GM12872 (cell line): ENCODE measurements around the gene GLRB.

Experiments used
- TF ChIP-seq, protein P1 (sequence below): IDR thresholded peaks from 3 replicates; pipeline ENCODE4 v1.5.1; 2011; ENCODE audit warnings: low read depth, mild to moderate bottlenecking, low read length, moderate library complexity; ENCODE audit not compliant: insufficient read depth

GLRB gene

DNA sequence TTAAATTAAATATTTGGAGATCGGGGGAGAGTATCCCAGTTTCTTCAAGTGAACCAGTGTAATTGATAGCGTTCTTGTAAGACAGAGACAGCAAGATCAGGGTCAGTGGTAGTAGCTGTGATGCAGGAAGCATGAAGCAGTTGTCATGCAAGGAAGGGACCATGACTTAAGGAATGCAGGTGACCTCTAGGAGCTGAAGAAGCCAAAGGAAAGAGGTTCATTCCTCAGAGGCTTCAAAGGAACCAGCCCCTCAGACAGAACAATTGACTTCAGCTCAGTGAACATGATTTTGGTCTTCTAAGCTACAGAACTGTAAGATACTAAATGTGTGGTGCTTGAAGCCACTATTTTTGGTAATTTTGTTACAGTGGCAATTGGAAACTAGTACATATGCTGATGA, 51.6 kb downstream of the GLRB start:
- TF ChIP-seq, protein P1, sequence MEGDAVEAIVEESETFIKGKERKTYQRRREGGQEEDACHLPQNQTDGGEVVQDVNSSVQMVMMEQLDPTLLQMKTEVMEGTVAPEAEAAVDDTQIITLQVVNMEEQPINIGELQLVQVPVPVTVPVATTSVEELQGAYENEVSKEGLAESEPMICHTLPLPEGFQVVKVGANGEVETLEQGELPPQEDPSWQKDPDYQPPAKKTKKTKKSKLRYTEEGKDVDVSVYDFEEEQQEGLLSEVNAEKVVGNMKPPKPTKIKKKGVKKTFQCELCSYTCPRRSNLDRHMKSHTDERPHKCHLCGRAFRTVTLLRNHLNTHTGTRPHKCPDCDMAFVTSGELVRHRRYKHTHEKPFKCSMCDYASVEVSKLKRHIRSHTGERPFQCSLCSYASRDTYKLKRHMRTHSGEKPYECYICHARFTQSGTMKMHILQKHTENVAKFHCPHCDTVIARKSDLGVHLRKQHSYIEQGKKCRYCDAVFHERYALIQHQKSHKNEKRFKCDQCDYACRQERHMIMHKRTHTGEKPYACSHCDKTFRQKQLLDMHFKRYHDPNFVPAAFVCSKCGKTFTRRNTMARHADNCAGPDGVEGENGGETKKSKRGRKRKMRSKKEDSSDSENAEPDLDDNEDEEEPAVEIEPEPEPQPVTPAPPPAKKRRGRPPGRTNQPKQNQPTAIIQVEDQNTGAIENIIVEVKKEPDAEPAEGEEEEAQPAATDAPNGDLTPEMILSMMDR = no peak

DNA sequence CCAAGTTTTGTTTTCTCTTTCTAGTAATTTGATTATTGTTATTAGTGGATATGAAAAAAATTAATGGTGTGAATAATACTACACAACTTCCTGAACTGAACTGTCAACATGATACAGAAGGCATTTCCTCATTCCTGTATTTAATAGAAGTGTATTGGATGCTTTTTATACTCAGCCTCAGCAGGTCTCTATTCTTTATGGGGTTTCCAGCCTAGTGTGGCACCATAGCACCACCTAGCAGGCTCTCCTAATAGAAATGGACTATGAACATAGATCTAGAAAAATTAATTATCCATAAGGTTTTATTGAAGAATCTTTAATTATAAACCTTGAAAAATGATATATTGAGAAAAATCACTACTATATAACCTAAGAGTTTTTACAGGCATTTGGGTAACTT, 52.4 kb downstream of the GLRB start:
- TF ChIP-seq, protein P1 = no peak

DNA sequence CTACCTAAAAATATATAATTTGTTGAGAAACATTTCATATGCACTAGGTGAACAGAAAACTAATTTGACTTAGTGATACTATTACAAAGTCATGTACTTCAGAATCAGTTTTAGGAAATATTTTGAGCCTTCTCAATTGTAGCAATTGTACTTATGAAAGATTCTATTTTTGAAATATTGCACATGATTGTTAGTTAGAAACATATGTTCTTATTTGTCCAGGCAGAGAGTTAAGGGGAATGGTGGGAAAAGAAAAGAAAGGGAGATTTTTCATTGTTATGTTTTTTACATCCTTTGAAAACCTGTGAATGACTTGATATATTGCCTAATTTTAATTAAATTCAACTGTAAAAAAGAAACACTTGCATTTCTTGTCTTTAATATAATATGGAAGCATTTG, 66.0 kb downstream of the GLRB start:
- TF ChIP-seq, protein P1 = no peak

DNA sequence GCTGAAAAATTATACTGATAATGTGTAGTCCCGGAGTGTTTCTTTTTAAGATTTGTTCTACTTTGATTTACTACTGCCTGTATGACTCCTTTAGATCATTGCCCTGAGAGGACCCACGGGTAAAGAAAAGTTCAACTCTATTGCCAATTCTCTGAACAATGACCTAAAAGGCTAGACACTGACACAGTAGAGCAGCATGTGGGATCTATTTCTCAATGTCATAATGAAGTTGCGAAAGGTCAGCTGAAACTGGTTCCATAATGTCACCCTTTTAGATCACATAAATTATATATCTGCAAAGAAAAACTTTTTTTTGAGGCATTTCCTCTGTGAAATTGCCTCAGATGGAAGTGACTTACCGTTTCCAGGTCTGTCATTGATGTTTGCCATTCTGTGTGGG, 67.4 kb downstream of the GLRB start:
- TF ChIP-seq, protein P1 = no peak

DNA sequence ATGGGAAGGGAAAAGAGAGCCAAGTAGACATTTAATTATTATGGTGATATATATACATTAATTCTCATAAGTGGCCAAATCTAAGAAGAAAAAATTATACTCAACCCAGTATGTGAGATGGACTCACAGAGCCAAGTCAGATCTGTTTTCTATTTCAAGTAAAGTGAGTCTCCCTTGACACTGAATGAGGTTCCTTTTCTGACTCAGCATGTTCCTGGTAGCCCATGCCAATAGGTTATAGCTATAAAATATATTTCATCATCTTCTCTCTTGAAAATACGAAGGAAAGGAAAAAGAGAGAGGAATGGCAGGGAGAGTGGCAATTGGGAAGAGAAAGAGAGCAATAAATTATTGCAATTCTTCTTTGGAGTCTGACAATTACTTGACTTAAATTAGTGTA, 75.8 kb downstream of the GLRB start:
- TF ChIP-seq, protein P1 = no peak

DNA sequence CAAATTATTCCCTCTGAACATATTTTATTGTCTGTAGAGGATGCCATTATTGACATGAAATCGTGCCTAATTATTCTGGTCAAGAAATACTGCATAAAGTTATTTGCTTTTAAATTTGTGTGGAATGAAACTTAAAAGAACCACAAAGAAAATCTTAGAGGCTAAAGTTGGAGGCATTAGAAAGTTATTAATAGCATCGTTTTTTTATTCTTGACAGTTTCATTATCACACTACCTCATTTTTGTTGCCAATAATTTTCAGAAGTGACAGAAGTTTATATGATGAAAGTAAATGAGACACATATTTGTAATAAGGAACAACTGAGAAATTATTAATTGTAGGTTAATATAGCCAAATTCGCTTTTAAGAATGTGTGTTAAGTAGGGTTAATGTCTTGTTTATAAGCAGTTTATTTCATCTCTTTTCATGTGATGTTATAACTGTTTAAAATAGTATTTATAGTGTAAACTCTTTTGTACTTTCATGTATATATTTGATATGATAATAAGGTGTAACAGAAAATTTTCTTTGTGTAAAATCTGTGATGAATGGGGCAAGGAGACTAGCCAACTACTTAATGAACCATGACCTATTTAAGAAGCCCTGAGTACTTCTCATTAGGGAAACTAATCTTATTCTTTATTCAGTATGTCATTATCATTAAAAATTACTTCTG, 90.1 kb downstream of the GLRB start:
- TF ChIP-seq, protein P1 = no peak

DNA sequence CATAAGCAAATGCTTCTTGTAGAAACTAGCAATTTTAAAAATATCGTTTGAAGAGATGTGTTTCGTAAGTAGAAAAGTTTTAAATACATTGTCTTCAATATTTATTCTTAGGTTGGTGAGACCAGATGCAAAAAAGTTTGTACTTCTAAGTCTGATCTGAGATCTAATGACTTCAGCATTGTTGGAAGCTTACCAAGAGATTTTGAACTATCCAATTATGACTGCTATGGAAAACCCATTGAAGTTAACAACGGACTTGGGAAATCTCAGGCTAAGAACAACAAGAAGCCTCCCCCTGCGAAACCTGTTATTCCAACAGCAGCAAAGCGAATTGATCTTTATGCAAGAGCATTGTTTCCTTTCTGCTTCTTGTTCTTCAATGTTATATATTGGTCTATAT, 94.4 kb downstream of the GLRB start:
- TF ChIP-seq, protein P1 = no peak
